LNCaP clone FGC (cell line): ENCODE results near the gene ZNF805.

Source experiments
- DNase-seq: peaks from one replicate; pipeline ENCODE4 v3.0.0-alpha.2; 2011; ENCODE audit warnings: low read depth
- H3K4me3 ChIP-seq: 2 replicates; pipeline ENCODE4 v1.5.1; 2011; ENCODE audit warnings: mild to moderate bottlenecking, low read depth, low read length, control low read depth
- TF ChIP-seq, protein P1 (sequence below): IDR thresholded peaks from 2 replicates; pipeline ENCODE4 v1.5.1; 2012; ENCODE audit warnings: mild to moderate bottlenecking; ENCODE audit not compliant: control insufficient read depth, insufficient read depth; ENCODE audit errors: extremely low read depth

The ZNF805 gene

DNA sequence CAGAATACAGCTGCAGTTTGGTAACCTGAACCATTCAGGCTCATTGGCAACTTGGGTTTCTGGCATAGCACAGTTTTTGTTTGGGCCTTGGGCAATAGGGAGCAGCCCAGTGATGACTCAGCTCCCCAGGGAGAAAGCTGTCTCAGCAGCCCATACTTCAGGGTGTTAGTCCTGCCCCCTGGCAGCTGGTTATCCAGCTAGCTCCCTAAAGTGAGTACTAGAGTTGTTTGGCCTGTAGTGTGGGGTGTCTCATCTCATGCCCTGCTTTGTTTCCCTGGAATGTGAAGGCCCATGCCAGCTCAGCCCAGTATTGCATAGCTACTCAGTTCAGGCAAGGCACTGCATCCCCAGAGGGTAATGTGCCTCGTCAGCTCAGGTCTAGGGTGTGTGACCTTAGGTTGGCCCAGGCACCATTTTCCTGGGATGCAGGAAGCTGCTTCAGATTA is 61.6 kb downstream of the ZNF805 start:
- no peak overlapping the region for H3K4me3 ChIP-seq
- TF ChIP-seq, protein P1, sequence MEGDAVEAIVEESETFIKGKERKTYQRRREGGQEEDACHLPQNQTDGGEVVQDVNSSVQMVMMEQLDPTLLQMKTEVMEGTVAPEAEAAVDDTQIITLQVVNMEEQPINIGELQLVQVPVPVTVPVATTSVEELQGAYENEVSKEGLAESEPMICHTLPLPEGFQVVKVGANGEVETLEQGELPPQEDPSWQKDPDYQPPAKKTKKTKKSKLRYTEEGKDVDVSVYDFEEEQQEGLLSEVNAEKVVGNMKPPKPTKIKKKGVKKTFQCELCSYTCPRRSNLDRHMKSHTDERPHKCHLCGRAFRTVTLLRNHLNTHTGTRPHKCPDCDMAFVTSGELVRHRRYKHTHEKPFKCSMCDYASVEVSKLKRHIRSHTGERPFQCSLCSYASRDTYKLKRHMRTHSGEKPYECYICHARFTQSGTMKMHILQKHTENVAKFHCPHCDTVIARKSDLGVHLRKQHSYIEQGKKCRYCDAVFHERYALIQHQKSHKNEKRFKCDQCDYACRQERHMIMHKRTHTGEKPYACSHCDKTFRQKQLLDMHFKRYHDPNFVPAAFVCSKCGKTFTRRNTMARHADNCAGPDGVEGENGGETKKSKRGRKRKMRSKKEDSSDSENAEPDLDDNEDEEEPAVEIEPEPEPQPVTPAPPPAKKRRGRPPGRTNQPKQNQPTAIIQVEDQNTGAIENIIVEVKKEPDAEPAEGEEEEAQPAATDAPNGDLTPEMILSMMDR: no peak
- DNase-seq: no peak

- TF ChIP-seq, protein P1: no peak
- no peak for DNase-seq
- H3K4me3 ChIP-seq: no peak overlapping the region
Measured at GRCh38 chr19:57302727-57303401, 62.4 kb downstream of the ZNF805 start.
